GM10847 (cell line): ENCODE results near the gene MACF1.
A peak's percentile ranks its signal among the peaks of the same experiment; 100 is the strongest.

ENCODE experiments used
- POLR2A ChIP-seq: IDR thresholded peaks from 2 replicates; pipeline ENCODE4 v1.6.1; 2011; ENCODE audit not compliant: insufficient read length; ENCODE audit errors: extremely low read depth

MACF1 gene

GRCh38 chr1:39196244-39197215 is 8.0 kb upstream of the MACF1 start:
- no peak for TF ChIP-seq POLR2A

- no peak for TF ChIP-seq POLR2A
Measured at GRCh38 chr1:39199593-39199992, 4.9 kb upstream of the MACF1 start.

- TF ChIP-seq POLR2A = no peak
Measured at GRCh38 chr1:39205102-39205780, 746 bp downstream of the MACF1 start.

GRCh38 chr1:39205781-39206464 is 1.4 kb downstream of the MACF1 start:
- TF ChIP-seq POLR2A = no peak

- TF ChIP-seq POLR2A = no peak
Measured at GRCh38 chr1:39210649-39211048, 6.2 kb downstream of the MACF1 start.

- TF ChIP-seq POLR2A = no peak
Measured at GRCh38 chr1:39212499-39212898, 8.0 kb downstream of the MACF1 start.

- TF ChIP-seq POLR2A = no peak
Measured at GRCh38 chr1:39213511-39214002, 9.1 kb downstream of the MACF1 start.

- no peak for TF ChIP-seq POLR2A
Measured at GRCh38 chr1:39214021-39214713, 9.7 kb downstream of the MACF1 start.

GRCh38 chr1:39214714-39214997 is 10.2 kb downstream of the MACF1 start:
- TF ChIP-seq POLR2A = no peak

- TF ChIP-seq POLR2A = peak; percentile 50
Measured at GRCh38 chr1:39214998-39215873, 10.7 kb downstream of the MACF1 start.

GRCh38 chr1:39216771-39217170 is 12.3 kb downstream of the MACF1 start:
- TF ChIP-seq POLR2A = no peak

GRCh38 chr1:39220891-39221870 is 16.7 kb downstream of the MACF1 start:
- no peak for TF ChIP-seq POLR2A

GRCh38 chr1:39224295-39224829 is 19.9 kb downstream of the MACF1 start:
- TF ChIP-seq POLR2A = no peak
